Measurements from ENCODE around the gene ESYT3.

DNA sequence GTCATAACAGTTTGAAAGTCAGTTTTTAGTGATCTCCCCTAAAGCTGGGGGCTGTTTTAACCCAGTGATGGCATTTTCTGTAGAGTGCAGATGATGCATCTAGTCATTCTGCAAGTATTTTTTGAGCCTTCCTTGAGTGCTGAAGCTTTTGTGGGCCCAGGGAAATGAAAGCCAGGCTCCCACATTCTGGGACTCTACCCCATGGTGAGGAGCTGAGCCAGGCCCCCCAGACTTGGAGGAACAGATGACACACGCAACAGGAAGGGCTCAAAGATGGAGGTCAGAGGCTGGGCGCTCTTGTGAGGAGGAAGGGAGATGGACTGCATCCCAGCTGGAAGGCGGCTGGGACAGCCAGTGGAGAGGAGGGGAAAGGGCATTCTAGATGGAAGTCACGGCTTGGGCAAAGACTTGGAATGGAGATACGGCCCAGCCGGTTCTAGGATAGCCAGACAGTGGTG lies 45.2 kb upstream of the ESYT3 start:
- TF ChIP-seq POLR2AphosphoS5 (IDR thresholded peaks at IDR 0.05), result no peak
- no peak for TF ChIP-seq POLR2A (IDR thresholded peaks at IDR 0.05)
